Left ventricle myocardium inferior (tissue), 1 donor: ENCODE results near the gene DOCK4. TPM values are rescaled to one million over a fixed set of nuclear protein-coding genes. Genes with fewer than 3 reads are reported as not detected.

Experiments
- DNase-seq: peaks from one replicate; pipeline ENCODE4 v3.0.0-alpha.2; 2020
- H3K27ac ChIP-seq: fragments of 200-600 bp; replicated peaks from 2 replicates; pipeline ENCODE4 v1.8.0; 2021
- H3K27me3 ChIP-seq: fragments of 200-600 bp; 2 replicates; pipeline ENCODE4 v1.8.0; 2021; ENCODE audit warnings: low read depth
- H3K36me3 ChIP-seq: fragments of 200-600 bp; 2 replicates; pipeline ENCODE4 v1.8.0; 2021
- H3K4me1 ChIP-seq: fragments of 200-600 bp; 2 replicates; pipeline ENCODE4 v1.8.0; 2021
- H3K4me3 ChIP-seq: fragments of 200-600 bp; 2 replicates; pipeline ENCODE4 v1.8.0; 2021; ENCODE audit warnings: mild to moderate bottlenecking, moderate library complexity
- H3K9me3 ChIP-seq: fragments of 200-600 bp; replicated peaks from 2 replicates; pipeline ENCODE4 v1.8.0; 2021
- CTCF ChIP-seq: fragments of 200-600 bp; IDR thresholded peaks from 2 replicates; pipeline ENCODE4 v1.8.0; 2021; ENCODE audit warnings: antibody characterized with exemption, mild to moderate bottlenecking, borderline replicate concordance
- intact Hi-C: fragments of 100-400 bp; cut with micrococcal nuclease; formaldehyde crosslinking; loops from one replicate; pipeline ENCODE4 v1.11.0; 2022
- total RNA-seq: library from RNA; stranded (reverse); fragmentation: NEBNext Ultra II Directional; extraction: Animal tissue kit (Norgen Biotek cat#: 25700); gene quantifications from one replicate; pipeline ENCODE4 v1.2.1, GENCODE V29; 2021
- donor health status: DM: no; HTN: yes; CAD: no; lungs with severe emphysema.

The DOCK4 gene
- total RNA-seq, 1 donor from 2014 or later: 15.2 TPM

DNA sequence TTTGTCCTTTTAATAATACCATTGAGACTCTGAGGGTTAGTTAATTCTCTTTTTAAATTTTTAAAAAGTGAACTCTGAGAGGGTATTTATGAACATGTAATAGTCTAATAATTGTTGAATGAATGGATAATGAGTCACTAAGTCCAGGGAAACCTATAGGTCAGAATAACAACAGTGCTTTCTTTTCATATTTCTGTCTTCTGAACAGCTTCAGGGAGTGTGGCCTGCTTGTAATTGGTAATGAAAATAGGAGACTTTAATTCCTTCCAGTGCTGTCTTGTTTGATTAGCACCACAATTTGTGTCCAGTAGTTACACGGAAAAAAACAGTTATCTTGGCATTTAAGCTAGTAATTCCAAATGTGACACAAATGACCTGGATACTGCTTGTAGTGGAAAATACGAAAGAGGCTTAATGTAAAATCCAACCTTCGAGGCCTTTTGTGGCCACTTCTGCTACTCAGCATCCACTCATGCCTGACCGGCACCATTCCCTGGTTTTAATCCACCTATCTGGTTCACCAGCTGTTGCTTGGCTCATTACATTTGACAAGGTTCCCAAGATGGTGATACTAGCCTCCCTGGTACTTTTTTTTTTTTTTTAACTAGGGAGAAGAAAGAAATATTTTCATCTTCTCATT lies 494.7 kb downstream of the DOCK4 start:
- no peak for DNase-seq
- Histone ChIP-seq H3K27ac (no peak overlapping the region), H3K9me3 (no peaks in the 10 kb centered on the region), H3K36me3 (no peaks in the 10 kb centered on the region), H3K27me3 (no peaks in the 10 kb centered on the region), H3K4me1 (no peaks in the 10 kb centered on the region), H3K4me3 (no peak overlapping the region)
- TF ChIP-seq CTCF: no peak
- intact Hi-C loops: no loop called here

GRCh38 chr7:111710839-111711380 lies 495.3 kb downstream of the DOCK4 start:
- intact Hi-C loops: no loop called here
- H3K4me3 ChIP-seq: no peak overlapping the region
- no peak for TF ChIP-seq CTCF
- H3K9me3 ChIP-seq: peaks cover under 1% of the 10 kb centered on the region
- no peaks in the 10 kb centered on the region for H3K36me3 ChIP-seq
- no peak for DNase-seq
- H3K27me3 ChIP-seq: no peaks in the 10 kb centered on the region
- H3K27ac ChIP-seq: no peak overlapping the region
- no peaks in the 10 kb centered on the region for H3K4me1 ChIP-seq

DNA sequence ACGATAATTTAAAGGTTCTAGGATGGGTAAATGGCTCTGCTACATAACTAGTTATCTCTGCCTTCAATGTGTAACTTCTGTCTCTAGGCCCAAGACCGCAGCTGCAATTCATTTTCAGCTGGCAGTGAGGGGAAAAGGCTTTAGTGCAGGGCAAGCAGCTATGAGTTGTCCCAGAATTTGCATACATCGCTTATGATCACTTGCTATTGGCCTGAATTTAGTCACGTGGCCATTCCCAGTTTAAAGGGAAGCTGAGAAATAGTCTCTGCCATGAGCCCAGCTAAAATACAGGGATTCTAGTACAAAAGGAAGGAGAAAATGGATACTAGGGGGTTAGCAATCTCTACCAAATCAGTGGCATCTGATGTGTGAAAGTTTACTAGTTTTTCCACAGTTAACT lies 498.1 kb downstream of the DOCK4 start:
- Histone ChIP-seq H3K27ac (no peak overlapping the region), H3K4me1 (no peaks in the 10 kb centered on the region), H3K4me3 (no peak overlapping the region), H3K9me3 (peaks cover 25% of the 10 kb centered on the region), H3K27me3 (no peaks in the 10 kb centered on the region), H3K36me3 (no peaks in the 10 kb centered on the region)
- no peak for TF ChIP-seq CTCF
- intact Hi-C loops: no loop called here
- DNase-seq: no peak

DNA sequence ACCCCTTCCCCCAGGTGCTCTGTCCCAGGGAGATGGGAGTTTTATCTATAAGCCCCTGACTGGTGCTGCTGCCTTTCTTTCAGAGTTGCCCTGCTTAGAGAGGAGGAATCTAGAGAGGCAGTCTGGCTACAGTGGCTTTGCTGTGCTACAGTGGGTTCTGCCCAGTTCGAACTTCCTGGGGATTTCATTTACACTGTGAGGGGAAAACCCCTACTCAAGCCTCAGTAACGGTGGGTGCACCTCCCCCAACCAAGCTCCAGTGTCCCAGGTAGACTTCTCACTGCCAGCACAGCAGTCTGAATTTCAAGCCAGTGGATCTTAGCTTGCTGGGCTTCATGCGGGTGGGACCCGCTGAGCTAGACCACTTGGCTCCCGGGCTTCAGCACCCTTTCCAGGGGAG lies 500.4 kb downstream of the DOCK4 start:
- TF ChIP-seq CTCF: no peak
- Histone ChIP-seq H3K4me3 (no peak overlapping the region), H3K4me1 (no peaks in the 10 kb centered on the region), H3K27ac (no peak overlapping the region), H3K27me3 (no peaks in the 10 kb centered on the region), H3K9me3 (peaks cover 30% of the 10 kb centered on the region), H3K36me3 (no peaks in the 10 kb centered on the region)
- DNase-seq: no peak
- intact Hi-C loops: no loop called here

GRCh38 chr7:111697771-111698170 lies 508.4 kb downstream of the DOCK4 start:
- DNase-seq: no peak
- Histone ChIP-seq H3K4me3 (no peak overlapping the region), H3K36me3 (no peaks in the 10 kb centered on the region), H3K4me1 (no peaks in the 10 kb centered on the region), H3K27ac (no peak overlapping the region), H3K9me3 (peaks cover 6% of the 10 kb centered on the region), H3K27me3 (no peaks in the 10 kb centered on the region)
- intact Hi-C loops: no loop called here
- no peak for TF ChIP-seq CTCF
